GM12878 (cell line): ENCODE results near the gene SRRM2. TPM values are rescaled to one million over a fixed set of nuclear protein-coding genes. Genes with fewer than 3 reads are reported as not detected.
A peak's percentile ranks its signal among the peaks of the same experiment; 100 is the strongest.

Experiments
- ASH2L ChIP-seq: fragments of 300-600, 200-600 bp; sonication (generic); IDR thresholded peaks from 2 replicates; pipeline ENCODE4 v1.6.1; 2017; ENCODE audit warnings: low read depth, mild to moderate bottlenecking, borderline replicate concordance
- ATF2 ChIP-seq: IDR thresholded peaks from 2 replicates; pipeline ENCODE4 v1.6.1; 2012; ENCODE audit warnings: low read length, inconsistent platforms
- ATF3 ChIP-seq: IDR thresholded peaks from 2 replicates; pipeline ENCODE4 v1.6.1; 2011; ENCODE audit warnings: low read depth, mild to moderate bottlenecking, low read length, moderate library complexity, borderline replicate concordance; ENCODE audit errors: extremely low read depth
- CBX5 ChIP-seq: sonication (generic); IDR thresholded peaks from 2 replicates; pipeline ENCODE4 v1.6.1; 2016; ENCODE audit warnings: low read depth, moderate library complexity, mild to moderate bottlenecking, inconsistent platforms
- CHD2 ChIP-seq: IDR thresholded peaks from 2 replicates; pipeline ENCODE4 v1.6.1; 2011; ENCODE audit warnings: low read depth, low read length, improper control_type of control experiment, borderline replicate concordance
- CREM ChIP-seq: IDR thresholded peaks from 2 replicates; pipeline ENCODE4 v1.6.1; 2014; ENCODE audit warnings: antibody characterized with exemption, low read depth
- E2F8 ChIP-seq: fragments of 450-650 bp; IDR thresholded peaks from 2 replicates; pipeline ENCODE4 v1.6.1; 2018; ENCODE audit warnings: mild to moderate bottlenecking, low read depth, moderate library complexity; ENCODE audit not compliant: partially characterized antibody
- GABPA ChIP-seq: IDR thresholded peaks from 2 replicates; pipeline ENCODE4 v1.6.1; 2014; ENCODE audit warnings: antibody characterized with exemption, low read depth, mild to moderate bottlenecking, inconsistent platforms
- HDAC2 ChIP-seq: fragments of 200-600 bp; sonication (generic); IDR thresholded peaks from 2 replicates; pipeline ENCODE4 v1.6.1; 2017
- HSF1 ChIP-seq: fragments of 150-350 bp; IDR thresholded peaks from 2 replicates; pipeline ENCODE4 v1.6.1; 2014; ENCODE audit warnings: mild to moderate bottlenecking, low read depth, low read length
- KDM1A ChIP-seq: fragments of 200-600 bp; sonication (generic); IDR thresholded peaks from 2 replicates; pipeline ENCODE4 v1.6.1; 2016; ENCODE audit warnings: borderline replicate concordance
- MEF2A ChIP-seq: IDR thresholded peaks from 2 replicates; pipeline ENCODE4 v1.6.1; 2011; ENCODE audit warnings: low read depth, mild to moderate bottlenecking, low read length, moderate library complexity; ENCODE audit not compliant: insufficient read depth
- NR2C2 ChIP-seq: IDR thresholded peaks from 2 replicates; pipeline ENCODE4 v1.6.1; 2011; ENCODE audit warnings: borderline replicate concordance, low read depth; ENCODE audit not compliant: control insufficient read depth, insufficient read length
- RAD51 ChIP-seq: fragments of 450-650 bp; IDR thresholded peaks from 2 replicates; pipeline ENCODE4 v1.6.1; 2016; ENCODE audit warnings: moderate library complexity, mild to moderate bottlenecking, inconsistent platforms
- SKIL ChIP-seq: fragments of 450-650 bp; IDR thresholded peaks from 2 replicates; pipeline ENCODE4 v1.6.1; 2017; ENCODE audit warnings: mild to moderate bottlenecking, low read depth, inconsistent platforms; ENCODE audit not compliant: poor library complexity, severe bottlenecking
- SUZ12 ChIP-seq: fragments of 200-600 bp; sonication (generic); IDR thresholded peaks from one replicate; pipeline ENCODE4 v1.6.1; 2018; ENCODE audit warnings: antibody characterized with exemption, mild to moderate bottlenecking; ENCODE audit not compliant: unreplicated experiment
- USF2 ChIP-seq: IDR thresholded peaks from 2 replicates; pipeline ENCODE4 v1.6.1; 2011; ENCODE audit warnings: low read depth, low read length, improper control_type of control experiment, borderline replicate concordance
- ZNF217 ChIP-seq: fragments of 450-650 bp; IDR thresholded peaks from 2 replicates; pipeline ENCODE4 v1.6.1; 2017; ENCODE audit warnings: antibody characterized with exemption, mild to moderate bottlenecking
- ZNF384 ChIP-seq: IDR thresholded peaks from 2 replicates; pipeline ENCODE4 v1.6.1; 2012; ENCODE audit warnings: low read depth, mild to moderate bottlenecking, low read length, improper control_type of control experiment, borderline replicate concordance
- polyA plus RNA-seq, 11 experiments: library from polyadenylated mRNA; depleted of rRNA in 4 of 11; unstranded in 6 of 11; stranded (reverse) in 5 of 11; fragments of >200 nt; fragmentation: Nextera tagmentation in 4 of 11; fragmentation: Illumina TruSeq in 1 of 11; extraction: Ambion mirVana in 4 of 11; extraction: Trizol in 1 of 11; gene quantifications; 1 replicate in 1 of 11; 2 replicates in 10 of 11; pipeline versions ENCODE4 v1.2.1 to v1.2.3, GENCODE V29; 2011 to 2016; ENCODE audit warnings: inconsistent platforms in 2 of 11, missing spikeins in 2 of 11, low read depth in 1 of 11
- total RNA-seq, 4 experiments: library from RNA; depleted of rRNA in 3 of 4; stranded (reverse); fragments of >200 nt in 3 of 4; fragmentation: Illumina TruSeq in 1 of 4; extraction: Trizol in 1 of 4; gene quantifications; 2 replicates each; pipeline versions ENCODE4 v1.2.1 to v1.2.3, GENCODE V29; 2013 to 2021

Gene SRRM2
- total and polyA plus RNA-seq, 10 of the 15 experiments (the other 5 are each of a cell fraction or from before 2014, with no cell fraction given): 30.1 to 502 (median 196) TPM

- no peak for TF ChIP-seq ZNF384
- 0 out of 2 replicates have a peak, but pooled peaks have one; percentile 5 for TF ChIP-seq ATF3
- TF ChIP-seq HDAC2: no peak
- TF ChIP-seq MEF2A: no peak
- no peak for TF ChIP-seq ASH2L
- TF ChIP-seq KDM1A: no peak
- TF ChIP-seq CHD2: peak; percentile 54
- TF ChIP-seq NR2C2: no peak
- no peak for TF ChIP-seq SUZ12
- TF ChIP-seq CBX5: no peak
- no peak for TF ChIP-seq E2F8
- TF ChIP-seq HSF1: no peak
- TF ChIP-seq ZNF217: no peak
- TF ChIP-seq SKIL: no peak
- TF ChIP-seq ATF2: no peak
- TF ChIP-seq USF2: no peak
- no peak for TF ChIP-seq GABPA
- no peak for TF ChIP-seq RAD51
- no peak for TF ChIP-seq CREM
These were observed 24.9 kb downstream of the SRRM2 start, which contains the start of gene ELOB (continued) for GRCh38 chr16:2777231-2777902.
